Measurements from ENCODE around the gene TMIGD2.

DNA sequence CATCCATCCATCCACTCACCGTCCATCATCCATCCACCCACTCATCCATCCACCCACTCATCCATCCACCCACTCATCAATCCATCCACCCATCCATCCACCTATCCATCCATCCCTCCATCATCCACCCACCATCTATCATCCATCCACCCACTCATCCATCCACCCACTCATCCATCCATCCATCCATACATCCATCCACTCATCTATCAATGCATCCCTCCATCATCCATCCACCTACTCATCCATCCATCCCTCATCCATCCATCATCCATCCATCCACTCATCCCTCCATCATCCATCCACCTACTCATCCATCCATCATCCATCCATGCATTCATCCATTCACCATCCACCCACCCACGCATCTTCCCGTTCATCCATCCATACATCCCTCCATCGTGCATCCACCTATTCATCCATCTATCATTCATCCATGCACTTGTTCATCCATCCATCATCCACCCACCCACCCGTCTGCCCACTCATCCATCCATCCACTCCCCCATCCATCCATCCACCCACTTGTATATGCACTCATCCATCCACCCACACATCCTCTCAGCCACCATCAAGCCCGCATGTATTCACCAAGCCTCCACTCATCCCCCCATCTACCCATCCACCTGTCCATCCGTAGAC, 32.9 kb upstream of the TMIGD2 start:
- TF ChIP-seq, protein P1, sequence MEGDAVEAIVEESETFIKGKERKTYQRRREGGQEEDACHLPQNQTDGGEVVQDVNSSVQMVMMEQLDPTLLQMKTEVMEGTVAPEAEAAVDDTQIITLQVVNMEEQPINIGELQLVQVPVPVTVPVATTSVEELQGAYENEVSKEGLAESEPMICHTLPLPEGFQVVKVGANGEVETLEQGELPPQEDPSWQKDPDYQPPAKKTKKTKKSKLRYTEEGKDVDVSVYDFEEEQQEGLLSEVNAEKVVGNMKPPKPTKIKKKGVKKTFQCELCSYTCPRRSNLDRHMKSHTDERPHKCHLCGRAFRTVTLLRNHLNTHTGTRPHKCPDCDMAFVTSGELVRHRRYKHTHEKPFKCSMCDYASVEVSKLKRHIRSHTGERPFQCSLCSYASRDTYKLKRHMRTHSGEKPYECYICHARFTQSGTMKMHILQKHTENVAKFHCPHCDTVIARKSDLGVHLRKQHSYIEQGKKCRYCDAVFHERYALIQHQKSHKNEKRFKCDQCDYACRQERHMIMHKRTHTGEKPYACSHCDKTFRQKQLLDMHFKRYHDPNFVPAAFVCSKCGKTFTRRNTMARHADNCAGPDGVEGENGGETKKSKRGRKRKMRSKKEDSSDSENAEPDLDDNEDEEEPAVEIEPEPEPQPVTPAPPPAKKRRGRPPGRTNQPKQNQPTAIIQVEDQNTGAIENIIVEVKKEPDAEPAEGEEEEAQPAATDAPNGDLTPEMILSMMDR (IDR thresholded peaks at IDR 0.05): no peak
- TF ChIP-seq POLR2A (IDR thresholded peaks at IDR 0.05): no peak

Measured in right lobe of liver (tissue), 4 donors.